SK-N-SH treated with all-trans-retinoic acid at 6 μM for 48 hours (cell line): Measurements from ENCODE around the gene PPFIBP1.

Experiments
- ARNTL ChIP-seq: fragments of 450-650 bp; formaldehyde crosslinking; IDR thresholded peaks from 2 replicates; pipeline ENCODE4 v1.5.0; 2020; ENCODE audit warnings: low read depth, mild to moderate bottlenecking, moderate library complexity, borderline replicate concordance
- BACH2 ChIP-seq: fragments of 250-450 bp; sonication (Bioruptor Pico); IDR thresholded peaks from 2 replicates; pipeline ENCODE4 v1.9.0; 2021; ENCODE audit warnings: mild to moderate bottlenecking, borderline replicate concordance
- ESRRG ChIP-seq: fragments of 250-450 bp; sonication (Bioruptor Pico); IDR thresholded peaks from 2 replicates; pipeline ENCODE4 v1.6.1; 2021; ENCODE audit warnings: mild to moderate bottlenecking
- PATZ1 ChIP-seq: fragments of 250-450 bp; sonication (Bioruptor Pico); IDR thresholded peaks from 2 replicates; pipeline ENCODE4 v1.8.0; 2020; ENCODE audit warnings: mild to moderate bottlenecking, moderate library complexity, borderline replicate concordance
- SNAI2 ChIP-seq: fragments of 250-450 bp; sonication (Bioruptor Pico); IDR thresholded peaks from 2 replicates; pipeline ENCODE4 v1.5.0; 2020; ENCODE audit warnings: mild to moderate bottlenecking, moderate library complexity
- TCF4 ChIP-seq: fragments of 250-450 bp; sonication (Bioruptor Pico); IDR thresholded peaks from 2 replicates; pipeline ENCODE4 v1.8.0; 2021; ENCODE audit warnings: mild to moderate bottlenecking, moderate library complexity, borderline replicate concordance
- TSHZ2 ChIP-seq: fragments of 250-450 bp; sonication (Bioruptor Pico); IDR thresholded peaks from 2 replicates; pipeline ENCODE4 v1.5.0; 2020; ENCODE audit warnings: mild to moderate bottlenecking, moderate library complexity
- ZC3H10 ChIP-seq: fragments of 250-450 bp; sonication (Bioruptor Pico); IDR thresholded peaks from 2 replicates; pipeline ENCODE4 v1.5.1; 2021; ENCODE audit warnings: mild to moderate bottlenecking, moderate library complexity
- ZFP3 ChIP-seq: fragments of 250-450 bp; sonication (Bioruptor Pico); IDR thresholded peaks from 2 replicates; pipeline ENCODE4 v1.5.0; 2020; ENCODE audit warnings: mild to moderate bottlenecking, moderate library complexity
- ZFP30 ChIP-seq: fragments of 450-650 bp; formaldehyde crosslinking; IDR thresholded peaks from 2 replicates; pipeline ENCODE4 v1.5.0; 2022; ENCODE audit warnings: mild to moderate bottlenecking, moderate library complexity
- ZNF8 ChIP-seq: fragments of 450-650 bp; formaldehyde crosslinking; IDR thresholded peaks from 2 replicates; pipeline ENCODE4 v1.5.0; 2020; ENCODE audit warnings: mild to moderate bottlenecking, moderate library complexity

- TF ChIP-seq ESRRG (CRISPR knock-in tag), result no peak
- no peak for TF ChIP-seq PATZ1 (CRISPR knock-in tag)
- TF ChIP-seq BACH2, result no peak
- no peak for TF ChIP-seq ARNTL (CRISPR knock-in tag)
- no peak for TF ChIP-seq SNAI2 (CRISPR knock-in tag)
- no peak for TF ChIP-seq ZC3H10
- no peak for TF ChIP-seq ZFP30 (CRISPR knock-in tag)
- TF ChIP-seq TCF4 (CRISPR knock-in tag), result no peak
- TF ChIP-seq ZFP3, result no peak
- no peak for TF ChIP-seq ZNF8 (CRISPR knock-in tag)
- no peak for TF ChIP-seq TSHZ2 (CRISPR knock-in tag)
Observed at GRCh38 chr12:27547592-27547991, 23.6 kb downstream of the PPFIBP1 start.
